ENCODE data around the gene PTOV1.

The PTOV1 gene

DNA sequence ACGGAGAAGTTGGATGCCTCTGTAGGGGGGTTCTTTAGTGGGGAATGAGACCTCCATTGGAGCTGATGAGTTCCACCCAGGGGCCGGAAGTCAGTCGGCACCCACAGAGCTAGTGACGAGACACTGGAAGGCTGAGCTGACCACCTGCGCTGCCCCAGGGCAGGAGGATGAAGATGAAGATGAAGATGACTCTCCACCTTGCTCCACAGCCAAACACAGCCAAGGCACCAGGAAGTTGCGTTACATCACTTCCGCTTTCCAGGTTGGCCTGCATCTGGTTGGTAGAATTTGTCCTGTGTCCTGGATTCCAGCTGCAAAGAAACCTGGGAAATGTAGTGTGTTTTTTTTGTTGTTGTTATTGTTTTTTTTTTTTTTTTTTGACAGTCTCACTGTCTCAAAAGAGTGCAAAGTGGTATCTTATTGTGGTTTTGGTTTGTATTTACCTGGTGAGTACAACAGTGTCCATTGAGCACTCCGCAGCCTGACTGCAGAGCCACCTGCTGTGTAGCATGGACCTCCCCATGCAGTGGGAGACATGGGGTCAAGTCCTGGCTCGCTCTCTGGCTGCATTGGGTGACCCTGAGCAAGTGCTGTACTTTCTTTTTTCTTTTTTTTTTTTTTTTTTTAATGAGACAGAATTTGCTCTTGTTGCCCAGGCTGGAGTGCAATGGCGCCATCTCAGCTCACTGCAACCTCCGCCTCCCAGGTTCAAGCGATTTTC, 28.4 kb downstream of the PTOV1 start (continued):
- TF ChIP-seq SP2 (tag by site-specific recombination; IDR thresholded peaks at IDR 0.05) = peak; percentile 40

DNA sequence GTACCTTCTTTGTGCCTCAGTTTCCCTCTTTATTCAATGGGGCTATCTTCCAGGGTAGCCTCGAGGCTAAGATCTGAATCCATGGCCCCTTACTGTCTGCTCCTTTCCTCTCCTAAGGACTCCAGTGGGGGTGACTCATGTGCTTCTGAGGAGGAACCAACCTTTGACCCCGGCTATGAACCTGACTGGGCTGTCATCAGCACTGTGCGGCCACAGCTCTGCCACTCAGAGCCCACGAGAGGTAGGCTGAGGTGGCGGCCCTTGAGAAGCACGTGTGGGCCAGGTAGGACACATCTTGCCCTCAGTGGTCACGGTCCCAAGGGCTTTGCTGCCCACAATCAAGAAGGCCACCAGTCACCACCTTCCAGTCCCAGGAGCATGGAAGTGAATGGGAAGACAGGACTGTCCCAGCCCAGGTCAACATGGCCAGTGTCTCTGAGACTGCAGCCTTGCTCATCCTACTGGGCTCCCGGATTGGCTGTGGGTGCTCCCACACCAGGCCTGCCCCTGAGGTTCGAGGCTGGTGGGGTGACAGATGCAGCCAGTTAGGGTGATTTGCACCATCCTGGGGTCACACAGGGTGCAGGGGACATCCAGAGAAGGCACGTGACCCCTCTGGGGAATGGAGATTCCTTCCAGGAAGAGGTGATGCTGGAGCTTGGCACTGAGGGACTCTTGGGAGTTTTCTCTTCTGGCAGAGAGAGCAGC, 29.4 kb downstream of the PTOV1 start:
- TF ChIP-seq, protein P1, sequence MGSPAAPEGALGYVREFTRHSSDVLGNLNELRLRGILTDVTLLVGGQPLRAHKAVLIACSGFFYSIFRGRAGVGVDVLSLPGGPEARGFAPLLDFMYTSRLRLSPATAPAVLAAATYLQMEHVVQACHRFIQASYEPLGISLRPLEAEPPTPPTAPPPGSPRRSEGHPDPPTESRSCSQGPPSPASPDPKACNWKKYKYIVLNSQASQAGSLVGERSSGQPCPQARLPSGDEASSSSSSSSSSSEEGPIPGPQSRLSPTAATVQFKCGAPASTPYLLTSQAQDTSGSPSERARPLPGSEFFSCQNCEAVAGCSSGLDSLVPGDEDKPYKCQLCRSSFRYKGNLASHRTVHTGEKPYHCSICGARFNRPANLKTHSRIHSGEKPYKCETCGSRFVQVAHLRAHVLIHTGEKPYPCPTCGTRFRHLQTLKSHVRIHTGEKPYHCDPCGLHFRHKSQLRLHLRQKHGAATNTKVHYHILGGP (tag by site-specific recombination; IDR thresholded peaks at IDR 0.05) = no peak
- TF ChIP-seq ZNF174 (tag by site-specific recombination; IDR thresholded peaks at IDR 0.05) (no peak), ZNF514 (tag by site-specific recombination; IDR thresholded peaks at IDR 0.05) (no peak), ZNF48 (tag by site-specific recombination; IDR thresholded peaks at IDR 0.05) (no peak), ZNF561 (tag by site-specific recombination; IDR thresholded peaks at IDR 0.05; ENCODE audit: borderline replicate concordance) (no peak), KLF8 (tag by site-specific recombination; IDR thresholded peaks at IDR 0.05) (no peak), ZSCAN30 (tag by site-specific recombination; IDR thresholded peaks at IDR 0.05) (no peak), ZNF311 (tag by site-specific recombination; IDR thresholded peaks at IDR 0.05; ENCODE audit: borderline replicate concordance) (no peak), ZNF24 (tag by site-specific recombination; IDR thresholded peaks at IDR 0.05) (no peak), ZNF239 (tag by site-specific recombination; IDR thresholded peaks at IDR 0.05) (no peak)
- TF ChIP-seq, protein P2, sequence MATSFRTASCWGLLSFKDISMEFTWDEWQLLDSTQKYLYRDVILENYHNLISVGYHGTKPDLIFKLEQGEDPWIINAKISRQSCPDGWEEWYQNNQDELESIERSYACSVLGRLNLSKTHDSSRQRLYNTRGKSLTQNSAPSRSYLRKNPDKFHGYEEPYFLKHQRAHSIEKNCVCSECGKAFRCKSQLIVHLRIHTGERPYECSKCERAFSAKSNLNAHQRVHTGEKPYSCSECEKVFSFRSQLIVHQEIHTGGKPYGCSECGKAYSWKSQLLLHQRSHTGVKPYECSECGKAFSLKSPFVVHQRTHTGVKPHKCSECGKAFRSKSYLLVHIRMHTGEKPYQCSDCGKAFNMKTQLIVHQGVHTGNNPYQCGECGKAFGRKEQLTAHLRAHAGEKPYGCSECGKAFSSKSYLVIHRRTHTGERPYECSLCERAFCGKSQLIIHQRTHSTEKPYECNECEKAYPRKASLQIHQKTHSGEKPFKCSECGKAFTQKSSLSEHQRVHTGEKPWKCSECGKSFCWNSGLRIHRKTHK (tag by site-specific recombination; IDR thresholded peaks at IDR 0.05) = no peak
- TF ChIP-seq, protein P3, sequence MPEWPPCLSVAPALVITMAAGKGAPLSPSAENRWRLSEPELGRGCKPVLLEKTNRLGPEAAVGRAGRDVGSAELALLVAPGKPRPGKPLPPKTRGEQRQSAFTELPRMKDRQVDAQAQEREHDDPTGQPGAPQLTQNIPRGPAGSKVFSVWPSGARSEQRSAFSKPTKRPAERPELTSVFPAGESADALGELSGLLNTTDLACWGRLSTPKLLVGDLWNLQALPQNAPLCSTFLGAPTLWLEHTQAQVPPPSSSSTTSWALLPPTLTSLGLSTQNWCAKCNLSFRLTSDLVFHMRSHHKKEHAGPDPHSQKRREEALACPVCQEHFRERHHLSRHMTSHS (tag by site-specific recombination; IDR thresholded peaks at IDR 0.05) = no peak
- TF ChIP-seq, protein P4, sequence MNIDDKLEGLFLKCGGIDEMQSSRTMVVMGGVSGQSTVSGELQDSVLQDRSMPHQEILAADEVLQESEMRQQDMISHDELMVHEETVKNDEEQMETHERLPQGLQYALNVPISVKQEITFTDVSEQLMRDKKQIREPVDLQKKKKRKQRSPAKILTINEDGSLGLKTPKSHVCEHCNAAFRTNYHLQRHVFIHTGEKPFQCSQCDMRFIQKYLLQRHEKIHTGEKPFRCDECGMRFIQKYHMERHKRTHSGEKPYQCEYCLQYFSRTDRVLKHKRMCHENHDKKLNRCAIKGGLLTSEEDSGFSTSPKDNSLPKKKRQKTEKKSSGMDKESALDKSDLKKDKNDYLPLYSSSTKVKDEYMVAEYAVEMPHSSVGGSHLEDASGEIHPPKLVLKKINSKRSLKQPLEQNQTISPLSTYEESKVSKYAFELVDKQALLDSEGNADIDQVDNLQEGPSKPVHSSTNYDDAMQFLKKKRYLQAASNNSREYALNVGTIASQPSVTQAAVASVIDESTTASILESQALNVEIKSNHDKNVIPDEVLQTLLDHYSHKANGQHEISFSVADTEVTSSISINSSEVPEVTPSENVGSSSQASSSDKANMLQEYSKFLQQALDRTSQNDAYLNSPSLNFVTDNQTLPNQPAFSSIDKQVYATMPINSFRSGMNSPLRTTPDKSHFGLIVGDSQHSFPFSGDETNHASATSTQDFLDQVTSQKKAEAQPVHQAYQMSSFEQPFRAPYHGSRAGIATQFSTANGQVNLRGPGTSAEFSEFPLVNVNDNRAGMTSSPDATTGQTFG (tag by site-specific recombination; IDR thresholded peaks at IDR 0.05; ENCODE audit: borderline replicate concordance) = no peak
- no peak overlapping the region for H3K4me3 ChIP-seq (ENCODE audit: low read depth, low read length)
- no peak overlapping the region for H3K27ac ChIP-seq (ENCODE audit: extremely low read depth, low read depth, low read length)
- POLR2A ChIA-PET = interaction anchor here (0.7 to 1.2 kb wide), 3 partner anchors 12 to 34 kb away, joined by 3 to 4 read pairs (median 4); no protein-coding TSS in a partner anchor
- H3K9me3 ChIP-seq (ENCODE audit: control insufficient read depth, insufficient read depth, low read depth, low read length) = no peaks in the 10 kb centered on the region
- CTCF ChIA-PET = interaction anchor here (0.6 to 0.7 kb wide), 2 partner anchors 378 to 738 kb away, joined by 3 to 4 read pairs; no protein-coding TSS in a partner anchor
- peaks cover 8% of the 10 kb centered on the region for H3K4me1 ChIP-seq (ENCODE audit: control insufficient read depth, insufficient read depth, low read length)
- peaks cover 7 to 62% of the 10 kb centered on the region in 2 experiments; a peak in 2 of 3 replicates for H3K36me3 ChIP-seq (ENCODE audit: control insufficient read depth in 2 of 2, insufficient read depth in 1 of 2, low read length in 2 of 2)

DNA sequence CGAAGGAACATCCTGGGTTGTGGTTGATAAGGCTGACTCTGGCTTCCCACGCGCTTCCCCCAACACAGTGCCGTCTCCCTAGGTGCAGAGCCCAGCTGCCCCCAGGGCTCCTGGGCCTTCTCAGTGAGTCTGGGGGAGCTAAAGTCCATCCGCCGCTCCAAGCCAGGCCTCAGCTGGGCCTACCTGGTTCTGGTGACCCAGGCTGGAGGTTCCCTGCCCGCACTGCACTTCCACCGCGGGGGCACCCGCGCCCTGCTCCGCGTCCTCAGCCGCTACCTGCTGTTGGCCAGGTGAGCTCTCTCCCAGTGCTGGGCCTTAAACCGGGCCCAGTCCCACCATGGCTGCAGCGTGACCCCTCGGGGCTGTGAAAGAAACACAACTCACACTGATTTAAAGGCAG, 30.2 kb downstream of the PTOV1 start:
- ChIA-PET CTCF (interaction anchor here (0.6 to 0.8 kb wide), 2 partner anchors 10 to 379 kb away, joined by 3 to 4 read pairs; no protein-coding TSS in a partner anchor), POLR2A (interaction anchor here (0.9 to 1.5 kb wide), 5 partner anchors 9 to 49 kb away, joined by 3 to 12 read pairs (median 4); partner anchors contain the start of gene NUP62)
- Histone ChIP-seq H3K4me3 (ENCODE audit: low read depth, low read length) (no peak overlapping the region), H3K36me3 (ENCODE audit: control insufficient read depth in 2 of 2, insufficient read depth in 1 of 2, low read length in 2 of 2) (peaks cover 13 to 62% of the 10 kb centered on the region in 2 experiments; a peak in 2 of 3 replicates), H3K9me3 (ENCODE audit: control insufficient read depth, insufficient read depth, low read depth, low read length) (no peaks in the 10 kb centered on the region), H3K4me1 (ENCODE audit: control insufficient read depth, insufficient read depth, low read length) (peaks cover 4% of the 10 kb centered on the region), H3K27ac (ENCODE audit: extremely low read depth, low read depth, low read length) (no peak overlapping the region)
- TF ChIP-seq ZBTB17 (tag by site-specific recombination; IDR thresholded peaks at IDR 0.05) = no peak
- no peak for TF ChIP-seq ZNF658 (tag by site-specific recombination; IDR thresholded peaks at IDR 0.05)
- TF ChIP-seq ZNF571 (tag by site-specific recombination; IDR thresholded peaks at IDR 0.05) = no peak
- TF ChIP-seq, protein P5, sequence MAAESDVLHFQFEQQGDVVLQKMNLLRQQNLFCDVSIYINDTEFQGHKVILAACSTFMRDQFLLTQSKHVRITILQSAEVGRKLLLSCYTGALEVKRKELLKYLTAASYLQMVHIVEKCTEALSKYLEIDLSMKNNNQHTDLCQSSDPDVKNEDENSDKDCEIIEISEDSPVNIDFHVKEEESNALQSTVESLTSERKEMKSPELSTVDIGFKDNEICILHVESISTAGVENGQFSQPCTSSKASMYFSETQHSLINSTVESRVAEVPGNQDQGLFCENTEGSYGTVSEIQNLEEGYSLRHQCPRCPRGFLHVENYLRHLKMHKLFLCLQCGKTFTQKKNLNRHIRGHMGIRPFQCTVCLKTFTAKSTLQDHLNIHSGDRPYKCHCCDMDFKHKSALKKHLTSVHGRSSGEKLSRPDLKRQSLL (tag by site-specific recombination; IDR thresholded peaks at IDR 0.05) = no peak
- TF ChIP-seq ZNF701 (tag by site-specific recombination; IDR thresholded peaks at IDR 0.05) = no peak
- TF ChIP-seq YY2 (tag by site-specific recombination; IDR thresholded peaks at IDR 0.05) = no peak
- TF ChIP-seq ZNF2 (tag by site-specific recombination; IDR thresholded peaks at IDR 0.05) = no peak
- TF ChIP-seq, protein P6, sequence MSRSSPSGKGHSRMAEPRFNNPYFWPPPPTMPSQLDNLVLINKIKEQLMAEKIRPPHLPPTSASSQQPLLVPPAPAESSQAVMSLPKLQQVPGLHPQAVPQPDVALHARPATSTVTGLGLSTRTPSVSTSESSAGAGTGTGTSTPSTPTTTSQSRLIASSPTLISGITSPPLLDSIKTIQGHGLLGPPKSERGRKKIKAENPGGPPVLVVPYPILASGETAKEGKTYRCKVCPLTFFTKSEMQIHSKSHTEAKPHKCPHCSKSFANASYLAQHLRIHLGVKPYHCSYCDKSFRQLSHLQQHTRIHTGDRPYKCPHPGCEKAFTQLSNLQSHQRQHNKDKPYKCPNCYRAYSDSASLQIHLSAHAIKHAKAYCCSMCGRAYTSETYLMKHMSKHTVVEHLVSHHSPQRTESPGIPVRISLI (tag by site-specific recombination; IDR thresholded peaks at IDR 0.05) = no peak

Measured in HEK293 (cell line).